H1 (cell line): ENCODE measurements around the gene CCNA2. TPM values are rescaled to one million over a fixed set of nuclear protein-coding genes. Genes with fewer than 3 reads are reported as not detected.

Experiments used
- CTCF ChIA-PET: fragments of 300-600 bp; sonication (Branson Sonifier 250); formaldehyde crosslinking; loops from one replicate; lab custom pipeline; 2021; ENCODE audit not compliant: partially characterized antibody; lab: Charles Lee
- POLR2A ChIA-PET: fragments of 300-600 bp; sonication (Branson Sonifier 250); formaldehyde crosslinking; loops from one replicate; lab custom pipeline; 2021; ENCODE audit warnings: inconsistent platforms; ENCODE audit not compliant: partially characterized antibody; lab: Charles Lee
- DNase-seq, 2 experiments: peaks; one replicate each; pipeline versions ENCODE4 v3.0.0 to v3.0.0-alpha.2; 2010 to 2022; ENCODE audit warnings: low spot score in 2 of 2, low read depth in 1 of 2, mixed read lengths in 1 of 2
- FAIRE-seq: peaks from 2 replicates; lab custom pipeline; 2011; peaks lifted over from hg19 to GRCh38; lab: Jason Lieb, UNC
- H2AFZ ChIP-seq: 2 replicates; pipeline ENCODE4 v1.8.1; 2012; ENCODE audit warnings: low read length, inconsistent platforms
- H2AK5ac ChIP-seq: 2 replicates; pipeline ENCODE4 v1.6.1; 2013; ENCODE audit warnings: low read depth, low read length
- H2BK120ac ChIP-seq: replicated peaks from 2 replicates; pipeline ENCODE3; 2013; ENCODE audit warnings: low read depth, low read length, inconsistent platforms
- H2BK12ac ChIP-seq: 2 replicates; pipeline ENCODE4 v1.6.1; 2013; ENCODE audit warnings: low read depth, low read length
- H2BK15ac ChIP-seq: 2 replicates; pipeline ENCODE4 v1.6.1; 2013; ENCODE audit warnings: low read length
- H2BK20ac ChIP-seq: 2 replicates; pipeline ENCODE4 v1.6.1; 2013; ENCODE audit warnings: low read length
- H2BK5ac ChIP-seq: 2 replicates; pipeline ENCODE4 v1.6.1; 2013; ENCODE audit warnings: low read depth, low read length
- H3K14ac ChIP-seq: 2 replicates; pipeline ENCODE4 v1.6.1; 2013; ENCODE audit warnings: inconsistent platforms; ENCODE audit not compliant: insufficient read length
- H3K18ac ChIP-seq: 2 replicates; pipeline ENCODE4 v1.6.1; 2013; ENCODE audit warnings: low read length; ENCODE audit errors: extremely low read depth
- H3K23ac ChIP-seq: 2 replicates; pipeline ENCODE4 v1.6.1; 2013; ENCODE audit warnings: inconsistent platforms; ENCODE audit not compliant: insufficient read length
- H3K23me2 ChIP-seq: 2 replicates; pipeline ENCODE4 v1.6.1; 2013; ENCODE audit warnings: low read depth, low read length
- H3K27ac ChIP-seq: 2 replicates; pipeline ENCODE4 v1.6.1; 2011; ENCODE audit warnings: low read depth, low read length, inconsistent platforms
- H3K27me3 ChIP-seq, 4 experiments: replicated peaks in 1 of 4; 1 replicate in 1 of 4; 2 replicates in 3 of 4; pipeline versions ENCODE4 v1.6.1 to v1.8.1; 2011 to 2013; ENCODE audit warnings: low read length in 3 of 4, mild to moderate bottlenecking in 3 of 4, inconsistent platforms in 2 of 4, mixed read lengths in 2 of 4, moderate library complexity in 1 of 4; ENCODE audit not compliant: control insufficient read depth in 3 of 4, insufficient read depth in 3 of 4; ENCODE audit errors: extremely low read depth in 1 of 4
- H3K36me3 ChIP-seq, 4 experiments: 2 replicates each; pipeline versions ENCODE4 v1.6.1 to v1.8.1; 2011 to 2013; ENCODE audit warnings: mild to moderate bottlenecking in 4 of 4, low read length in 3 of 4, moderate library complexity in 2 of 4, control low read depth in 1 of 4, inconsistent platforms in 1 of 4; ENCODE audit not compliant: insufficient read depth in 4 of 4, control insufficient read depth in 2 of 4
- H3K4ac ChIP-seq: replicated peaks from 2 replicates; pipeline ENCODE3; 2013; ENCODE audit warnings: low read length, low read depth, mixed read lengths, inconsistent platforms; ENCODE audit not compliant: insufficient read length
- H3K4me1 ChIP-seq, 4 experiments: replicated peaks in 1 of 4; 1 replicate in 1 of 4; 2 replicates in 3 of 4; pipeline versions ENCODE4 v1.6.1 to v1.8.1; 2011 to 2013; ENCODE audit warnings: low read length in 3 of 4, inconsistent platforms in 2 of 4, mixed read lengths in 1 of 4; ENCODE audit not compliant: insufficient read depth in 4 of 4, control insufficient read depth in 3 of 4
- H3K4me2 ChIP-seq, 2 experiments: 2 replicates each; pipeline versions ENCODE4 v1.6.1 to v1.8.1; 2011 to 2013; ENCODE audit warnings: low read depth in 2 of 2, low read length in 2 of 2, control low read depth in 1 of 2, inconsistent platforms in 1 of 2, mild to moderate bottlenecking in 1 of 2; ENCODE audit not compliant: insufficient read depth in 1 of 2
- H3K4me3 ChIP-seq, 4 experiments: fragments of 200-600, 300-600 bp in 1 of 4; sonication (generic), shearing (Covaris generic), sonication (Bioruptor Twin) in 1 of 4; 2 replicates each; pipeline versions ENCODE4 v1.5.1 to v1.8.1; 2011 to 2016; ENCODE audit warnings: low read length in 4 of 4, low read depth in 3 of 4, control low read depth in 2 of 4, inconsistent platforms in 2 of 4, mild to moderate bottlenecking in 2 of 4, mixed read lengths in 1 of 4, moderate library complexity in 1 of 4; ENCODE audit not compliant: insufficient read depth in 2 of 4; ENCODE audit errors: extremely low read depth in 1 of 4
- H3K56ac ChIP-seq: replicated peaks from 2 replicates; pipeline ENCODE3; 2013; ENCODE audit warnings: low read depth, mild to moderate bottlenecking, mixed read lengths, low read length, inconsistent platforms; ENCODE audit not compliant: insufficient read length
- H3K79me1 ChIP-seq: 2 replicates; pipeline ENCODE4 v1.6.1; 2013; ENCODE audit warnings: low read depth, low read length, control low read depth
- H3K79me2 ChIP-seq, 2 experiments: 2 replicates each; pipeline versions ENCODE4 v1.6.1 to v1.8.1; 2012 to 2013; ENCODE audit warnings: low read length in 2 of 2, mild to moderate bottlenecking in 2 of 2, inconsistent platforms in 1 of 2; ENCODE audit not compliant: insufficient read depth in 2 of 2, control insufficient read depth in 1 of 2
- H3K9ac ChIP-seq, 4 experiments: replicated peaks in 1 of 4; 1 replicate in 1 of 4; 2 replicates in 3 of 4; pipeline versions ENCODE4 v1.6.1 to v1.8.1; 2011 to 2013; ENCODE audit warnings: low read depth in 3 of 4, low read length in 3 of 4, control low read depth in 2 of 4, mild to moderate bottlenecking in 2 of 4, moderate library complexity in 2 of 4, inconsistent platforms in 1 of 4; ENCODE audit errors: extremely low read depth in 1 of 4
- H3K9me3 ChIP-seq, 2 experiments: 2 replicates each; pipeline versions ENCODE4 v1.6.1 to v1.8.1; 2012 to 2013; ENCODE audit warnings: mild to moderate bottlenecking in 2 of 2, moderate library complexity in 2 of 2, control low read depth in 1 of 2, inconsistent platforms in 1 of 2, low read depth in 1 of 2, low read length in 1 of 2, mixed read lengths in 1 of 2; ENCODE audit not compliant: insufficient read depth in 2 of 2
- H4K20me1 ChIP-seq, 2 experiments: replicated peaks in 1 of 2; 2 replicates each; pipeline versions ENCODE3 to v1.8.1; 2011 to 2013; ENCODE audit warnings: inconsistent platforms in 2 of 2, low read length in 2 of 2, mild to moderate bottlenecking in 1 of 2; ENCODE audit not compliant: insufficient read depth in 2 of 2, control insufficient read depth in 1 of 2
- H4K5ac ChIP-seq: 2 replicates; pipeline ENCODE4 v1.6.1; 2013; ENCODE audit warnings: low read length, low read depth, mixed read lengths, inconsistent platforms; ENCODE audit not compliant: insufficient read length
- H4K8ac ChIP-seq: 2 replicates; pipeline ENCODE4 v1.8.0; 2013; ENCODE audit warnings: mild to moderate bottlenecking, moderate library complexity, low read length, inconsistent platforms; ENCODE audit not compliant: insufficient read depth; ENCODE audit errors: extremely low read depth
- H4K91ac ChIP-seq: replicated peaks from 2 replicates; pipeline ENCODE3; 2013; ENCODE audit warnings: low read length, mixed read lengths, inconsistent platforms; ENCODE audit not compliant: insufficient read length
- CBX5 ChIP-seq: fragments of 300-800, 300-1000 bp; sonication (generic); IDR thresholded peaks from 2 replicates; pipeline ENCODE4 v1.7.1; 2016; ENCODE audit warnings: antibody characterized with exemption, low read length, low read depth
- CBX8 ChIP-seq: fragments of 300-800, 300-1000 bp; sonication (generic); IDR thresholded peaks from 2 replicates; pipeline ENCODE4 v1.7.1; 2016; ENCODE audit warnings: low read depth, low read length, borderline replicate concordance
- CTBP2 ChIP-seq: IDR thresholded peaks from 2 replicates; pipeline ENCODE4 v1.7.0; 2011; ENCODE audit warnings: borderline replicate concordance, mild to moderate bottlenecking, moderate library complexity, mixed read lengths, low read length; ENCODE audit not compliant: insufficient read depth, insufficient read length
- EZH2 ChIP-seq: fragments of 200-600 bp; sonication (generic); IDR thresholded peaks from 2 replicates; pipeline ENCODE4 v1.7.1; 2012; ENCODE audit warnings: low read depth, mild to moderate bottlenecking, moderate library complexity, low read length, inconsistent platforms; ENCODE audit not compliant: severe bottlenecking
- FOSL1 ChIP-seq: IDR thresholded peaks from 2 replicates; pipeline ENCODE4 v1.6.1; 2011; ENCODE audit warnings: mild to moderate bottlenecking, low read depth, low read length, moderate library complexity; ENCODE audit not compliant: insufficient read depth
- POU5F1 ChIP-seq: IDR thresholded peaks from 2 replicates; pipeline ENCODE4 v1.6.1; 2011; ENCODE audit warnings: low read depth, mild to moderate bottlenecking, low read length, moderate library complexity
- SIRT6 ChIP-seq: IDR thresholded peaks from one replicate; pipeline ENCODE4 v1.7.1; 2012; ENCODE audit warnings: low read length, inconsistent platforms
- ZNF274 ChIP-seq: IDR thresholded peaks from 2 replicates; pipeline ENCODE4 v1.7.0; 2012; ENCODE audit warnings: low read length, borderline replicate concordance; ENCODE audit errors: extremely low read depth
- WGBS, 2 experiments: shearing (Covaris generic) in 1 of 2; methylation state at CpG; one replicate each; pipeline versions ENCODE4 v1.1.6 to v1.1.7; 2013 to 2015; ENCODE audit warnings: low lambda C conversion rate in 2 of 2, mixed read lengths in 2 of 2, inconsistent platforms in 1 of 2, low coverage in 1 of 2, missing lambda C conversion rate in 1 of 2; ENCODE audit not compliant: insufficient replicate concordance in 2 of 2, insufficient coverage in 1 of 2, insufficient read length in 1 of 2; ENCODE audit errors: extremely low coverage in 1 of 2, missing lambda C conversion rate in 1 of 2; 5-methylcytosine and 5-hydroxymethylcytosine counted together
- polyA plus RNA-seq, 7 experiments: library from polyadenylated mRNA; depleted of rRNA in 3 of 7; stranded (reverse) in 5 of 7; unstranded in 2 of 7; fragments of >200 nt in 5 of 7; fragments of 200-250 nt in 2 of 7; gene quantifications; 1 replicate in 5 of 7; 2 replicates in 1 of 7; 4 replicates in 1 of 7; pipeline versions ENCODE4 v1.2.1 to v1.2.3, GENCODE V29; 2011 to 2013; ENCODE audit warnings: missing spikeins in 2 of 7, mixed read lengths in 2 of 7
- total RNA-seq: library from RNA; stranded (reverse); fragmentation: NEBNext Ultra II Directional; extraction: Animal tissue kit (Norgen Biotek cat#: 25700); gene quantifications from 2 replicates; pipeline ENCODE4 v1.2.1, GENCODE V29; 2021
- TF ChIP-seq, protein P1 (sequence below): IDR thresholded peaks from 2 replicates; pipeline ENCODE4 v1.6.1; 2011; ENCODE audit warnings: low read length, improper control_type of control experiment
- TF ChIP-seq, protein P2 (sequence below): IDR thresholded peaks from 2 replicates; pipeline ENCODE4 v1.6.1; 2012; ENCODE audit warnings: low read length, inconsistent platforms

The CCNA2 gene
- total and polyA plus RNA-seq, 2 of the 8 experiments (the other 6 are each of a cell fraction or from before 2014, with no cell fraction given) = 42.1 to 98.6 TPM

DNA sequence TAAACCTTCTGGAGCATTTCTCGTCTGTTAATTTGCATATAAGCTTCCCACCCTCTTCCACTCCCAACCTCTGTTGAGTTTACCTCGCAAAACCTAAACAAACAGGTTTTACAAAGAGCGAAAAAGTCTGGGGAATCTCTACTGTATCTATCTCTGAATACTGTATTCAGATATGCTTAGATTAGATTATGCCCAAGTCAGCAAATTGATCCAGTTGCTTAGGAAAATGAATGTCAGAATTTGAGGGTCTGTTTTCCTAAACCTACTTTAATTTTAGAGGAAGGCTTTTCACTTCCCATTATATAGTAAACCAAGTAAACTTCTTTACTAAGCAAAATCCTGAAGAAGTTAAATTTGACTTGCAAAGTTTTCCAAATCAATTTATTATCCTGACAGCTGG is 6.7 kb downstream of the CCNA2 start:
- no peak overlapping the region for H2BK15ac ChIP-seq
- H3K79me2 ChIP-seq = peaks cover 0 to 13% of the 10 kb centered on the region in 2 experiments; a peak in 3 of 4 replicates
- peaks cover 34 to 98% (median 60%) of the 10 kb centered on the region in 4 experiments for H3K36me3 ChIP-seq
- H3K27ac ChIP-seq = no peak overlapping the region
- no peak overlapping the region for H2BK20ac ChIP-seq
- no peak overlapping the region for H3K56ac ChIP-seq
- CTCF ChIA-PET = interaction anchor here (1.2 kb wide), 1 partner anchor 120 kb away, joined by 3 read pairs; the partner anchor contains the start of gene ANXA5
- H3K18ac ChIP-seq = no peak overlapping the region
- H2BK5ac ChIP-seq = no peak overlapping the region
- H4K5ac ChIP-seq = no peak overlapping the region
- no peaks in the 10 kb centered on the region for H3K4me1 ChIP-seq
- H2AK5ac ChIP-seq = no peak overlapping the region
- WGBS, 2 experiments = 96% methylated on average over 3 of the region's 3 CpGs; no CpG with 5 or more reads in 1 of the 2 experiments
- H3K4me2 ChIP-seq = no peak overlapping the region
- H3K79me1 ChIP-seq = no peaks in the 10 kb centered on the region
- DNase-seq = no peak
- no peak overlapping the region for H3K23ac ChIP-seq
- H3K14ac ChIP-seq = no peak overlapping the region
- no peaks in the 10 kb centered on the region for H3K23me2 ChIP-seq
- no peaks in the 10 kb centered on the region for H3K27me3 ChIP-seq
- TF ChIP-seq SIRT6 (no peak), EZH2 (no peak), CTBP2 (no peak), ZNF274 (no peak), POU5F1 (no peak), CBX5 (no peak), FOSL1 (no peak), CBX8 (no peak)
- TF ChIP-seq, protein P1, sequence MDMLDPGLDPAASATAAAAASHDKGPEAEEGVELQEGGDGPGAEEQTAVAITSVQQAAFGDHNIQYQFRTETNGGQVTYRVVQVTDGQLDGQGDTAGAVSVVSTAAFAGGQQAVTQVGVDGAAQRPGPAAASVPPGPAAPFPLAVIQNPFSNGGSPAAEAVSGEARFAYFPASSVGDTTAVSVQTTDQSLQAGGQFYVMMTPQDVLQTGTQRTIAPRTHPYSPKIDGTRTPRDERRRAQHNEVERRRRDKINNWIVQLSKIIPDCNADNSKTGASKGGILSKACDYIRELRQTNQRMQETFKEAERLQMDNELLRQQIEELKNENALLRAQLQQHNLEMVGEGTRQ = no peak
- TF ChIP-seq, protein P2, sequence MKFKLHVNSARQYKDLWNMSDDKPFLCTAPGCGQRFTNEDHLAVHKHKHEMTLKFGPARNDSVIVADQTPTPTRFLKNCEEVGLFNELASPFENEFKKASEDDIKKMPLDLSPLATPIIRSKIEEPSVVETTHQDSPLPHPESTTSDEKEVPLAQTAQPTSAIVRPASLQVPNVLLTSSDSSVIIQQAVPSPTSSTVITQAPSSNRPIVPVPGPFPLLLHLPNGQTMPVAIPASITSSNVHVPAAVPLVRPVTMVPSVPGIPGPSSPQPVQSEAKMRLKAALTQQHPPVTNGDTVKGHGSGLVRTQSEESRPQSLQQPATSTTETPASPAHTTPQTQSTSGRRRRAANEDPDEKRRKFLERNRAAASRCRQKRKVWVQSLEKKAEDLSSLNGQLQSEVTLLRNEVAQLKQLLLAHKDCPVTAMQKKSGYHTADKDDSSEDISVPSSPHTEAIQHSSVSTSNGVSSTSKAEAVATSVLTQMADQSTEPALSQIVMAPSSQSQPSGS = no peak
- TF ChIP-seq, all 59 proteins: peak for 0
- Histone ChIP-seq H2BK120ac (no peak overlapping the region), H2AFZ (no peak overlapping the region), H3K9me3 (no peaks in the 10 kb centered on the region), H4K91ac (no peak overlapping the region), H3K9ac (no peak overlapping the region), H3K4me3 (no peak overlapping the region), H3K4ac (no peak overlapping the region), H4K20me1 (no peaks in the 10 kb centered on the region), H2BK12ac (no peak overlapping the region), H4K8ac (no peak overlapping the region)
- no peak for FAIRE-seq
- POLR2A ChIA-PET = interaction anchor here (12.6 kb wide), 1 partner anchor 15 kb away, joined by 246 read pairs; the partner anchor contains the start of gene EXOSC9
